Measurements from ENCODE around the gene RECQL.
"Not testable (repeated sequence)": the region's sequence is repeated elsewhere in the genome, so short reads cannot be mapped to it uniquely, and the experiment has no call there.

Gene RECQL

DNA sequence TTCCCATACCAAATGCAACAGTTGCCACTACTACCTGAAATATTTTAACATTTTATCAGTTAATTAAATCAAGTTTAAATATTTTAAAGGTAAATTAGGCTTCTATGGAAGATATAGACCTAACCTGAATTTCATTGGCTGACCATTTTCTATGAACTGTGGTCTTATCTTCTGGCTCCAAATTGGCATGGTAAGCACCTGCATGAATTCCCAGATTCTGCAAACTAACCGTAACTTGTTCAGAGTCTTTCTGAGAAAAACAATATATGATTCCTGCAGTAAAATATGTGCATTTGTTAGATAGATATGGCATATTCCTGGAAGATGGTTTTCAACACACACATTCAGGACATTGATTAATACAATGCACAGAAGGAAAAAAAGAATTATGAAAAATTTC, 25.9 kb downstream of the RECQL start:
- Histone ChIP-seq H3K9ac (ENCODE audit: insufficient read length, low read depth) (no peak overlapping the region), H3K4me1 (ENCODE audit: insufficient read depth, insufficient read length) (no peaks in the 10 kb centered on the region), H3K36me3 (ENCODE audit: insufficient read depth, insufficient read length, low read length) (peaks cover 95% of the 10 kb centered on the region), H3K27me3 (ENCODE audit: insufficient read depth, insufficient read length) (no peaks in the 10 kb centered on the region), H3K4me3 (ENCODE audit: insufficient read length, low read depth) (no peak overlapping the region), H3K9me3 (ENCODE audit: insufficient read depth, low read length) (no peaks in the 10 kb centered on the region)
- DNase-seq (ENCODE audit: low read depth, low spot score), result no peak
- TF ChIP-seq ZNF274 (IDR thresholded peaks at IDR 0.05; ENCODE audit: low read depth, low read length) (no peak), SUZ12 (IDR thresholded peaks at IDR 0.05; ENCODE audit: extremely low read depth, insufficient read depth, insufficient read length) (no peak), YY1 (IDR thresholded peaks at IDR 0.05; ENCODE audit: insufficient read depth, insufficient read length) (no peak)

DNA sequence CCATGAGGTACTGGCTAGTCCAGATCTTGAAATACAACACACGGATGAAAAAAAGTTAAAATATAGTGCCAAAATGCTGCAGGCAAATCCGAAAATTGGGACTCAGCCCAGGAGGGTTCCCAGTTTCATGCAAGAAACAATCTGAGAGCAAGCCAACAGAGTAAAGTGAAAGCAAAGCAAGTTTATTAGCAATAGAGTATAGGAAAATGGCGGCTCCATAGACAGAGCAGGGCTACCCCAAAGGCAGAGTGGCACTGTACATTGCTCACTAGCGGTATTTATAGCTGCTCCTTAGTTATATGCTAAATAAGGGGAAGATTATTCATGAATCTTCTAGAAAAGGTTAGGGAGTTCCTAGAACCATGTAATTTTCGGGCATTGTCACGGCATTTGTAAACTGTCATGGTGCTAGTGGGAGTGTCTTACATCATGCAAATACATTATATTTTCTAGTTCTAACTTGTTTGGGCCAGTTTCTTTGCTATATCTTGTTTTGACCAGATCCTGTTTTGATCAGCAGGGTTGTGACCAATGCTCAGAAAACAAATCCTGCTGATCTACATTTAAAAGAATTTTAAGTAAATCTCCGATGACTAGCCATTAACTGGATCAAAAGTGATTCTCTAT, 29.1 kb downstream of the RECQL start:
- Histone ChIP-seq H3K9ac (ENCODE audit: insufficient read length, low read depth) (no peak overlapping the region), H3K4me1 (ENCODE audit: insufficient read depth, insufficient read length) (no peaks in the 10 kb centered on the region), H3K4me3 (ENCODE audit: insufficient read length, low read depth) (no peak overlapping the region), H3K27me3 (ENCODE audit: insufficient read depth, insufficient read length) (no peaks in the 10 kb centered on the region), H3K36me3 (ENCODE audit: insufficient read depth, insufficient read length, low read length) (peaks cover 68% of the 10 kb centered on the region), H3K9me3 (ENCODE audit: insufficient read depth, low read length) (no peaks in the 10 kb centered on the region)
- TF ChIP-seq ZNF274 (IDR thresholded peaks at IDR 0.05; ENCODE audit: low read depth, low read length) (no peak), SUZ12 (IDR thresholded peaks at IDR 0.05; ENCODE audit: extremely low read depth, insufficient read depth, insufficient read length) (no peak)
- DNase-seq (ENCODE audit: low read depth, low spot score), result no peak

GRCh38 chr12:21471294-21471693, 30.1 kb downstream of the RECQL start:
- DNase-seq (ENCODE audit: low read depth, low spot score), result no peak
- Histone ChIP-seq H3K27me3 (ENCODE audit: insufficient read depth, insufficient read length) (no peaks in the 10 kb centered on the region), H3K9me3 (ENCODE audit: insufficient read depth, low read length) (no peaks in the 10 kb centered on the region), H3K4me3 (ENCODE audit: insufficient read length, low read depth) (no peak overlapping the region), H3K4me1 (ENCODE audit: insufficient read depth, insufficient read length) (no peaks in the 10 kb centered on the region), H3K9ac (ENCODE audit: insufficient read length, low read depth) (no peak overlapping the region), H3K36me3 (ENCODE audit: insufficient read depth, insufficient read length, low read length) (peaks cover 58% of the 10 kb centered on the region)
- TF ChIP-seq YY1 (IDR thresholded peaks at IDR 0.05; ENCODE audit: insufficient read depth, insufficient read length) (no peak), SUZ12 (IDR thresholded peaks at IDR 0.05; ENCODE audit: extremely low read depth, insufficient read depth, insufficient read length) (no peak), ZNF274 (IDR thresholded peaks at IDR 0.05; ENCODE audit: low read depth, low read length) (no peak)

- not testable (repeated sequence) for H3K9me3 ChIP-seq (ENCODE audit: insufficient read depth, low read length); H3K4me1 ChIP-seq (ENCODE audit: insufficient read depth, insufficient read length); H3K9ac ChIP-seq (ENCODE audit: insufficient read length, low read depth); DNase-seq (ENCODE audit: low read depth, low spot score); H3K4me3 ChIP-seq (ENCODE audit: insufficient read length, low read depth); H3K27me3 ChIP-seq (ENCODE audit: insufficient read depth, insufficient read length)
- H3K36me3 ChIP-seq (ENCODE audit: insufficient read depth, insufficient read length, low read length), result peaks cover 20% of the 10 kb centered on the region
These were observed 34.1 kb downstream of the RECQL start for GRCh38 chr12:21467334-21467733.

DNA sequence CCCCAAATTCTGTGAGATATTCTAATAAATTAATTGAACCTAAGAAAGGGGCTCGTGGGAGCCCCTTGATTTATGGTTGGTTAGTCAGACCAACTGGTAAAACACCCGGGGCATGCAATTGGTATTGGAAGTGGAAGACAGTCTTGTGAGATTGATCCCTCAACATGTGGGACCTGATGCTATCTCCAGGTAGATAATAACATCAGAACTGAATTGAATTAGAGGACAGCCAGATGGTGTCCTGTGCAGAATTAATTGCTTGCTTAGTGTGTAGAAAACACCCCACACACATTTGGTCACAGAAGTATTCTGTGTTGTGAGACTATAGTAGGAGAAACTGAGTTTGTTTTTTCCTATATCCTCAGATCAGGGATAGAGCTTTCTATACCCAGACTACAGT, 42.0 kb downstream of the RECQL start:
- no peak for TF ChIP-seq YY1 (IDR thresholded peaks at IDR 0.05; ENCODE audit: insufficient read depth, insufficient read length)
- TF ChIP-seq SUZ12 (IDR thresholded peaks at IDR 0.05; ENCODE audit: extremely low read depth, insufficient read depth, insufficient read length), result no peak
- no peak for TF ChIP-seq ZNF274 (IDR thresholded peaks at IDR 0.05; ENCODE audit: low read depth, low read length)
- DNase-seq (ENCODE audit: low read depth, low spot score), result no peak
- Histone ChIP-seq H3K27me3 (ENCODE audit: insufficient read depth, insufficient read length) (no peaks in the 10 kb centered on the region), H3K4me1 (ENCODE audit: insufficient read depth, insufficient read length) (no peaks in the 10 kb centered on the region), H3K4me3 (ENCODE audit: insufficient read length, low read depth) (no peak overlapping the region), H3K36me3 (ENCODE audit: insufficient read depth, insufficient read length, low read length) (no peaks in the 10 kb centered on the region), H3K9ac (ENCODE audit: insufficient read length, low read depth) (no peak overlapping the region), H3K9me3 (ENCODE audit: insufficient read depth, low read length) (no peaks in the 10 kb centered on the region)

DNA sequence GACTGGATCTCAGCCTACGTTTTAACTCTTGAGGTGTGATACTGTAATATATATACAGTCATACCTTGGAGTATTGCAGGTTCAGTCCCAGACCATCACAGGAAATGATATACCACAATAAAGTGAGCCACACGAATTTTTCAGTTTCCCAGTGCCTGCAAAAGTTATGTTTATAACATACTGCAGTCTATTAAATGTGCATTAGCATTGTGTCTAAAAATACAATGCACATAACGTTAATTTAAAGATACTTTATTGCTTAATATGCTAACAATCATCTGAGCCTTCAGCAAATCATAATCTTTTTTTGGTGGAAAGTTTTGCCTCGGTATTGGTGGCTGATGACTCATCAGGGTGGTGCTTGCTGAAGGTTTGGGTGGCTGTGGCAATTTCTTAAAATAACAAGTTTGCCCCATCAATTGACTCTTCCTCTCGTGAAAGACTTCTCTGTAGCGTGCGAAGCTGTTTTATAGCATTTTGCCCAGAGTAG, 45.1 kb downstream of the RECQL start:
- DNase-seq (ENCODE audit: low read depth, low spot score), result no peak

DNA sequence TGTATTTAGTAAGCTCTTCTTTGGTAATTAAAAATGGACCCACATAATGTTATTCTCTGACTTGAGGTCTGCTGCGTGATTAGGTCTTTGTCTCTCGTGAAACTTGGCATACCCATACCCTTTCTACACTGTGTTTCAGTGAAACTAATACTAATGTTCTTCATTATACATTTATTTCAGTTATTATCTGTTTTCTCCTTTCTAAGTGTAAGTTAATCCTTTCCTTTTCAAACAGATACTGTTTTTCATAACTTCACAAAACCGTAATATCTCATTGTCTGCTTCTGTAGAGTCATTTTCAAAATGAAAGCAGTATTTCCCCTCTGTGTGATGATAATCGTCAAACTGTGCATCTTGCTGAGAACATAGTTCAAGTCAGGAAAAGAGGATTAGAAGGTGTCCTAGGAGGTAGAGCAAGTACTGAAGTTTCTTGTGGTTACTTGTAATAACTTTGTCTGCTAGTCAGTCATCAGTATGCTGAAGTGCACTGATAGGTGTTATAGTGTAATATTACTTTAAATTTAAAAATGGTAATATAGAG, 48.1 kb downstream of the RECQL start:
- Histone ChIP-seq H3K36me3 (ENCODE audit: insufficient read depth, insufficient read length, low read length) (no peaks in the 10 kb centered on the region), H3K4me3 (ENCODE audit: insufficient read length, low read depth) (no peak overlapping the region), H3K9ac (ENCODE audit: insufficient read length, low read depth) (no peak overlapping the region), H3K9me3 (ENCODE audit: insufficient read depth, low read length) (no peaks in the 10 kb centered on the region), H3K27me3 (ENCODE audit: insufficient read depth, insufficient read length) (no peaks in the 10 kb centered on the region), H3K4me1 (ENCODE audit: insufficient read depth, insufficient read length) (no peaks in the 10 kb centered on the region)
- no peak for DNase-seq (ENCODE audit: low read depth, low spot score)
- TF ChIP-seq YY1 (IDR thresholded peaks at IDR 0.05; ENCODE audit: insufficient read depth, insufficient read length) (no peak), ZNF274 (IDR thresholded peaks at IDR 0.05; ENCODE audit: low read depth, low read length) (no peak), SUZ12 (IDR thresholded peaks at IDR 0.05; ENCODE audit: extremely low read depth, insufficient read depth, insufficient read length) (no peak)

More for the DNA sequence above, 45.1 kb downstream of the RECQL start:
- no peaks in the 10 kb centered on the region for H3K27me3 ChIP-seq (ENCODE audit: insufficient read depth, insufficient read length)
- no peaks in the 10 kb centered on the region for H3K4me1 ChIP-seq (ENCODE audit: insufficient read depth, insufficient read length)
- H3K36me3 ChIP-seq (ENCODE audit: insufficient read depth, insufficient read length, low read length), result no peaks in the 10 kb centered on the region
- no peaks in the 10 kb centered on the region for H3K9me3 ChIP-seq (ENCODE audit: insufficient read depth, low read length)
- H3K9ac ChIP-seq (ENCODE audit: insufficient read length, low read depth), result no peak overlapping the region
- no peak overlapping the region for H3K4me3 ChIP-seq (ENCODE audit: insufficient read length, low read depth)
- no peak for TF ChIP-seq YY1 (IDR thresholded peaks at IDR 0.05; ENCODE audit: insufficient read depth, insufficient read length)
- no peak for TF ChIP-seq ZNF274 (IDR thresholded peaks at IDR 0.05; ENCODE audit: low read depth, low read length)
- no peak for TF ChIP-seq SUZ12 (IDR thresholded peaks at IDR 0.05; ENCODE audit: extremely low read depth, insufficient read depth, insufficient read length)

Measured in NT2/D1 (cell line).